Stimulated activated CD4-positive, alpha-beta T cell treated with anti-CD3 and anti-CD28 coated beads, TNF-alpha, amount 100 ng/mL, for 1 hour (primary cell): ENCODE measurements around the gene SLC2A13.
"Not testable (repeated sequence)": the region's sequence is repeated elsewhere in the genome, so short reads cannot be mapped to it uniquely, and the experiment has no call there.

Experiments used
- DNase-seq, 3 donors: peaks; one replicate each; pipeline ENCODE4 v3.0.0-alpha.2; 2020; ENCODE audit warnings: low read depth in 3 of 3, low spot score in 1 of 3

Gene SLC2A13

DNA sequence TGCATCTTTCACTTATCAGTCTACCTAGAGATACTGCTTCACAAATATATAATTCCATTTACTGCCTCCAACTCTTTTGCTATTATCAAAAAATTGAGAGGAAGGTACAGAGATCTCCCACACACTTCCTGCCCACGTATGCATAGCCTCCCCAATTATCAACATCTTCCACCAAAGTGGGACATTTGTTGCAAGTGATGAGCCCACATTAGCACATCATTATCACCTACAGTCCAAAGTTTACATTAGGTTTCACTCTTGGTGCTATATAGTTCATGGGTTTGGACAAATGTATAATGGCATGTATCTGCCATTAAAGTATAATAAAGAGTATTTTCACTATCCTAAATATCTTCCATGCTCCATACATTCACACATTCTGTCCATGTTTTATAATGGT, 66.3 kb downstream of the SLC2A13 start:
- no peak for DNase-seq

DNA sequence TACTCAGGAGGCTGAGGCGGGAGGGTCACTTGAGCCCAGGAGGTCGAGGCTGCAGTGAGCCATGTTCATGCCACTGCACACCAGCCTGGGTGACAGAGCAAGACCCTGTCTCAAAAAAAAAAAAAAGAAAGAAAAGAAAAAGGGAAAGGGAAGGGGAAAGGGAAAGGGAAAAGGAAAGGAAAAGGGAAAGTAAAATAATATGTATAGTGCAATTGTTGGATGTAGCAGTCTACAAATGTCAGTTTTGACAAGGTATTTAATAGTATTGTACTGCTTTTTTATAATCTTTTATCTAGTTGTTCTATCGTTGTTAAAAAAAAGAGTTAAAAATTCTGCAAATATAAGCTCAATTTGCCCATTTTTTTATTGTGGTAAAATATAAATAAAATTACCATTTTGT, 67.3 kb downstream of the SLC2A13 start:
- no peak for DNase-seq

DNA sequence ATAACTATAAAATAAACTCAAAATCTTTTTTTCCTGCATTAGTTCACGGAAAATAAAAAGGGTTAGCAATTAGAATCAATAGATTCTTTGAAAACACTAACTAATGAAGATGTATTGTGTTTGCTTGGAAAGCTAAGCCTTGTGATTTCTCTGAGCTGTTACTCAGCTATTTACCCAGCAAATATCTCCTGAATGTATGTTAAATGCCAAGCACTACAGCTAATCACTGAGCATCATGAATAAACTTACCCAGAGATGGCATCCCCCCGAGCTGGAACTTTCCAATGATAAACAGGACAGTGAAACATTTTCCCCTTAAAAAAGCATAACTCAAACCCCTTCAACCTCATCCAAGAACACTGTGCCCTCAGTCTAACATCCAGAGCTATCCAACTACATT, 71.2 kb downstream of the SLC2A13 start:
- no peak for DNase-seq

DNA sequence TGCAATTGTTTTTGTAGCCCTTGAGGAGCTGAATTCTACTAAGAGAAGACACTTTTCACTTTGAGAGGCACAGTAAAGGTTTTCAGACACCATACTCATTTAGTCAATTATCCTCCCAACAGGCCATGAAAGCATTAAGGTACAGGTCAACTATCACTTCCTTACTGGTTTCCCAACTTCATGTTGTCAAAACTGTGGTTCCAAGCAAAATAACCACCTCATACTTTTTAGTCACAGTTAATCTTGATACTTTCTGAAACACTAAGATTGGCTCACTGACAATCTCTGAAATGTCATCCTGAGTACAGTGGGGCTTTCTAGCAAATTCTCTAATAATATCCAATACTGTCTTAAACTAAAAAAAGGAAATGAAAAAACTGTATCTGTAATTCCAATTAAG, 71.7 kb downstream of the SLC2A13 start:
- DNase-seq, result no peak

DNA sequence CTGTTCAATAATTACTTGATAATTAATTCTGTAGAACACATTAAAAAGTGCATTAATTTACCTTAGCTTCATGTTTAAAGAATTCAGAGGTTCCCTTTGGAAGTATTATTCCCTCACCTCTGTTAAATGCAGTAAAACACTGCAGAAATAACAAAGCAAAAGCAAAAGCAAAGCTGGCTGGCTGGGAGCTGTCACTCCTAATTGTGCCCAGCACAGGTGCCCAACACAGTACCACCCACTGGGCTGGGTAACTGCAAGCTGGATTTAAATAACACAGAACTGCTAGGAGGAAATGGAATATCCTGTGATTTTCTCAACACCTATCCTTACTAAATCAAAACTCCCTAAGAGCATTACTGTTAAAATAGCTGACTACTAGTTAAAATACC, 72.6 kb downstream of the SLC2A13 start:
- no peak for DNase-seq

DNA sequence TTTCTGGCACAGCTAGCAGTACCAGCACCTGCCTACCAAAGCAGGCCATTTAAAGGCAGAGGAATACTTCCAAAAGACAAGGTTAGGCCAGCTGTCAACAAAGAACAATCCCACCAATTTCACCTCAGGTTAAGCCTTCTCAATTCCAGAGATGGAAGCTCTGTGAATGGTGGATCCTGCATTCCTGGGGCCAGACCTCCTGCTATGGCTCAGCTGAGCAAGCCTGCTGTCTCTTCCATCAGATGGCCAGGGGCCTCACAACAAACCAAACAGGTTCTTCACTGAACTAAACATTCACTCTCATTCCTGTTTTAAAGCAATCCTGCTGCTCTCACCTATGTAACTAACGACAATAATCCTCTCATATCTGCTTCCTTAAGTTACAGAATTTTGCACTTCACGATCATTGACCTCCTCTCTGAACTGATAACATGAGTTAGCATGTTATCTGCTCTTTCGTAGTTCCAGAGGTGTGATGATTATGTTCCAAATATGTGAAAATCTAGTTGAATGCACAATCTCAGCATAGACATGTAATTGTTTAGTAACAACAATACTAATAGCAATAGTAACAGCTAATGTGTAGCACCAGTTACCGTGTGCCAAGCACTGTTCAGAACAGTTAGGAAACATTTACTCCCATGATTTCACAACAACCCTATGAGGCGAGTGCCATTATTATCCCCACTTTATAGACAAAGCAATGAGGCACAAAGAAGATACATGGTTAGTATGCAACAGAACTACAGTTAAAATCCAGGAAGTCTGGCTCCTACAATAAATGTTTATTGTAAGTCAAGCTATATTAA, 73.2 kb downstream of the SLC2A13 start:
- DNase-seq, result no peak

DNA sequence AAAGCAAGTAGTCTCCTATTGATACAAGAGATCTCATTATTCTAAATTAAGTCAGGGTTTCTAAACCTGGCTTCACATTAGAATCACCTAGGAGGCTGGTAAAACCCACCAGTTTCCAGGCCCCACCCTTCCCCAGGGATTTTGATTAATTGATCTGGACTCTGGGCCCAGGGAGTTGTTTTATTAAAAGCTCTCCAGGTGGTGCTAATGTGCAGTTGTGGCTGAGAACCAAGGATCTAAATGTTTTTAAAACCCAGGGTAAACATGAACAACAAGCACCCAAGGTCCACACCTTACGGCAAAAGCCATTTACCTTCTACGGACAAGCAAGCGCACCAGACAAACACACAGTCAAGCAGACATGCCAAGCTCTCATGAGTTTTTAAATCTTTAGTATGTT, 73.9 kb downstream of the SLC2A13 start:
- no peak for DNase-seq

DNA sequence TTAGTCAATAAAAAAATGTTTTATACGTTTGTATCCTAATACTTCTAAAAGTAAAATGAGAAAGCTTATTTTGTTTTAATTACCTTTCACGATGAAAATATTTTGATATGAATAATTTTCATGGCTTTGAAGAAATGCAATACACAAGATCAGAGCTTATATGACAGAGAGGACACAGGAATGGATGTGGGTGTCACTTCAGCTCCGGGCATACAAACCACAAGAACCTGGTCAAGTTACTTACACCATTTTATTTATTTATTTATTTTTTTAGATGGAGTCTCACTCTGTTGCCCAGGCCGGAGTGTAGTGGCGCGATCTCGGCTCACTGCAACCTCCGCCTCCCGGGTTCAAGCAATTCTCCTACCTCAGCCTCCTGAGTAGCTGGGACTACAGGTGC, 74.9 kb downstream of the SLC2A13 start:
- DNase-seq, result not testable (repeated sequence)

DNA sequence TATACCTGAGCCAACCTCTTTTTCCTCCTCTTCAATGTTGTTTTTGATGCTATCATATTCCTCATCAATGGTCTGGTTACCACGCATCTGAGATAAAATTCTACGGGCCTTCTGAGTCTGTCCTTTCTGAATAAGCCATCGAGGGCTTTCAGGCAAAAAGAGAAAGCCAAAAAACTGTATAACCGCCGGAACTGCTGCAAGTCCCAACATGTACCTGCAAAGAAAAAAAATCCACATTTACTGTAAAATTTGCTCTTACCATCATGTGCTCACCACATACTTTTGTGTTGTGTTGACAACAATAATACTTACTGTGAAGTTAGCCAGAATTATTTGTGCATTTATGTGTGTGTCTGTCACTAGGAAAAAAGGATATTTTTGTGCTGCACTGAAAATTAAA, 77.6 kb downstream of the SLC2A13 start:
- DNase-seq, result no peak

DNA sequence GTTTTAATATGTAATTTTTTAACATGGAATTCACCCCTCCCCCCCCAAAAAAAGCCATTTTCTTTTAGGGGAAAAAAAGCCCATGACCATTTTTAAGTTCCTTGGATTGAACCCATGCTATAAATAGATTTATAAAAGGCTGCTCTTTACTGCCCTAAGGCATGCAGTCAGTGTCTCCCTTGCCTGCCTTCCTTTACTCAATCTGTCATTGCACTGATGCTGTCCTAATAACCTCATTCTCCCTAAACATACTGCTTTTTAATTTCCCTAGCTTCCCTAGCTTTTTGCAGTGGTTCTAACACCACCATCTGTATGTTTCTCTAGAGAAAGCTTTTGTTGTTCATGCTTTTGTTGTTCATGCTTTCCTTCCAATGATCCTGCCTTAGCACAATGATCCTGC, 83.0 kb downstream of the SLC2A13 start:
- no peak for DNase-seq

DNA sequence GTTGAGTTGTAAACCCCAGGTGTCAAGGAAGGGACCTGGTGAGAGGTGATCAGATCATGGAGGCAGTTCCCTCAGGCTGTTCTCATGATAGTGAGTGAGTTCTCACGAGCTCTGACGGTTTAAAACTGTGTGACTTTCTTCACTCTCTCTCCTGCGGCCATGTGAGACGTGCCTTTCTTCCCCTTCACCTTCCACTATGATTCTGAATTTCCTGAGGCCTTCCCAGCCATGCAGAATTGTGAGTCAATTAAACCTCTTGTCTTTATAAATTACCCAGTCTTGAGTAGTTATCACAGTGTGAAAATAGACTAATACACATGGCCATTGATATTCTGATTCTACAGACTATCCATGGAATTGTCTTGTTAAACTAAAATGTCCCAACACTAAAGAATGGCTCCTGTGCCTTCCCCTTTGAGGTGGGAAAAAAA, 85.6 kb downstream of the SLC2A13 start:
- no peak for DNase-seq

DNA sequence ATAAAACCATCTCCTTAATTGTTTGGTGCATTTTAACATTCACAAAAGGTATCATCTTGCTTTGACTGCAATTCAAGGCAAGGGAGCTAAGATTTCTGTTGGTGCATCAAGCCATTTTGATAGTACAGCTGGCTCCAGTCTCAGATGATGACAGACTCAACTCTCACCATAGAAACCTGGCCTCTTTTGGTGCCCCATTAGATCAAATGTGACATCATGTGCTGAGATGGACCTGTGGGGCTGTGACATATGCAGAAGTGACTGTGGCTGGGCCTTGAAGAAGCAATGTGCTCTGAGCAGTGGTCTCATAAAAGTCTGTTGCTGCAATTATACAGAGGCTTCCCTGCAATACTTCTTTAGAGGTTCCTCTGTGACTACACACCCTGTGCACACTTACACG, 88.4 kb downstream of the SLC2A13 start:
- no peak for DNase-seq

DNA sequence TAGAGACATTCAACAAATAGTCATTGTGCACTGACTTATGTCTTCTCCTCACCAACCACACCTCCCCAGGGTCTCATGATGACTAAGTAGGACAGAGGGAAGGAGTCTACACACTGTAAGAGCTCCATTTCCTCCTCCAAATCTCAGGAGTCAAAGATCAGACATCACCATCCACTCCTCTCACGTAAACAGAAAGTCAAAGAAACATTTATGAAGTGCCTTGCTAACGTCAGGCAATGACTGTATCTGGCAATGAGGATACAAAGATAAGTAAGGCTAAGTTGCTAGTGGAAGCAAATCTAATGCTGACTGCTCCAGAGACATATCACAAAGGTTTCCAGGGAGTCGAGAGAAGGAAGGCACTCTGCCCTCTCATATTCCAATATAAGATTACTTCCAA, 88.9 kb downstream of the SLC2A13 start:
- no peak for DNase-seq

DNA sequence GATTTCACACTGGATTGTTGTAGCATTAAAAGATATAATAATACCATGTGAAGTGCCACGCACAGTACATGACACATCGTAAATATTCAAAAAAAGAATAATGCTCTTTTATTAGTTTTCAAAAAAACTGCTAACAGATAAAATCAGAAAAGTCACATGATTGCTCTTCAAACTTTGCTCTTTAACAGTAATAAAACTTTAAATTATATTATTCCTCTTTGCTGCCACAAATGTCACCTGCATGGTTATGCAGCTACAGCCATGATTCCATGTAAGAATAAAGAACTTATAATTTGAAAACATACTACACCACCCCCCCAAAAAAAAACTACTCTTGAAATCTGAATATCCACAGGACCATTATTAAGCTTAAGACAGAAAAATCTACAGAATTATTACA, 90.0 kb downstream of the SLC2A13 start:
- no peak for DNase-seq

DNA sequence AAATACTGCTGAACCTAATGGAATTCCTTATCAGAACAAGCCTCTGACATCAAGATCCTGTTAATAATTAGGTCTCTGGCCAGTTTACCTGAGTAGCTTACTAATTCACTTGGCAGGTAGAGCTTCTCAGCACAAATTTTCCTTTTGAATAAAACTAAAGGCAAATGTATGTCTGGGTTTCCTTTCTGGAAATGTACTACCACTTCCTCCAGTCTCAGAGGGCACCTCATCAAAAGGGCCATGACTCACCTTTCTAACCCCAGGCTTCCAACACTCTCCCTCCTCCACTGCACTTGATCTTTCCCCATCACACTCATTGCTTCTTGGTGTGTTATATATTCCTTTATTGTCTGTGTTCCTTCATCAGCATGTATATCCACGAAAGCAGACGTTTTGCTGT, 90.5 kb downstream of the SLC2A13 start:
- no peak for DNase-seq

DNA sequence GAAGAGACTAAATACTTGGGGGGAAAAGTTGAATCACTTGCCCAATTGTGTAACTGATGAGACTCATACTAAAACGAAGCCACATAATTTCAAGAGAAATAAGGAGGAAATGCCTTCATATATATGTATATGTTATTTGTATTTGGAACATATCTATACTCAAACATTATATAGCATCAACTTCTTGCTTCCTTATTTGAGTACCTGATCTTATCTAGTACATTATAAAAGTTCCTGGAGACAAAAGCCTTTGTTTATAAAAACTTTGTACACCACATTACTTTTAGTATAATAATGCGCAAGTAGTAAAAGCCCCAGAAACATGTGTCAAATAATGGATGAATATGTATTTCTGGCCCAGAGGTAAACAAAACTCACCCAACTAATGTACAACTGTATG, 92.0 kb downstream of the SLC2A13 start:
- no peak for DNase-seq

DNA sequence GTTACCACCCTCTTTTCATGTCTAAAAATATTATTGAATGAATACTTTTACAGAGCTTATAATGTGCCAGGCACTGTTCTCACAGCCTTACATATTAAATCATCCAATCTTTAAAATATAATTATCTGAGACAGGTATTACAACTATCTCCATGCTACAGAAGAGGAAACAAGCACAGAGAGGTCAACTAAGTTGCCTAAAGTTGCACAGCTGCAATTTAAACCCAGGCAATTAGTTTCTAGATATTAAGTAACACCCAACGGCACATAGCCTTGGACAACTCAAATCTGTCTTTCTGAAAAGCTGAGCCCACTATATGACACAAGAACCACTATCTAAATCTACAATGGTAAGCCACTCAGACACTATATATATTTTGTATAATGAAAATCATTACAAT, 92.6 kb downstream of the SLC2A13 start:
- no peak for DNase-seq

DNA sequence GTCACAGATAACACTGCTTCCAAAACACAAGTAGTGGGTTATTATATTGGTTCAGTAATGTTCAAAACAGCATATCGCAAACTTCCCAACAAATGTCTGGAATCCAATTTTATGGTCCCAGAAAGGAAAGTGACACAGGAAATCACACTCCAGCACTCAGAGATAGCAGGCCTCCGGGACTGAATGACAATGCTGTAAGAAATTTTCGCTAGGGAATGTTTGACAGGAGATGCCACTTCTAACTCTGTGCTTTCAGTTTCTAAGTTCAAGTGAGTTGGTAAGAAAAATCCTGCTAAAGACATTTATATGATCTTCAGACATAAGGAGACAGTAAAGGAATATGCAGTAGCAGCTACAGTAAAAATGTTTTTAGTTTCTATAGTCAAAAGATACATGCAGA, 93.2 kb downstream of the SLC2A13 start:
- DNase-seq, result no peak

DNA sequence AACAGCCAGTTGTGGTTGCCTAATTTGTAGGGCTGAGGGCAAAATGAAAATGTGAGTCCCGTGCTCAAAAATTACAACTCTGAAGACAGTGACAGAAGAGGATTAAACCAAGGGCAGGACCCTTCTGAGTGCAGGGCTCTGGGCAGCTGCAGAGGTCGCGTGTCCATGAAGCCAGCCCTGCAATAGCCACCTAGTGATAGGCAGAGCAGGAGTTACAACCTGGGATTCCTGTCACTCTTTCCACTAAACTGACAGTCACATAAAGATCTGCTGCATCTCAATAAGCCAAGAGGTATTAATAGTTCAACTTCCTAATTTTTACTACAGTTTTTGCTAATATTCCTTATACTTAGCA, 94.1 kb downstream of the SLC2A13 start:
- no peak for DNase-seq

DNA sequence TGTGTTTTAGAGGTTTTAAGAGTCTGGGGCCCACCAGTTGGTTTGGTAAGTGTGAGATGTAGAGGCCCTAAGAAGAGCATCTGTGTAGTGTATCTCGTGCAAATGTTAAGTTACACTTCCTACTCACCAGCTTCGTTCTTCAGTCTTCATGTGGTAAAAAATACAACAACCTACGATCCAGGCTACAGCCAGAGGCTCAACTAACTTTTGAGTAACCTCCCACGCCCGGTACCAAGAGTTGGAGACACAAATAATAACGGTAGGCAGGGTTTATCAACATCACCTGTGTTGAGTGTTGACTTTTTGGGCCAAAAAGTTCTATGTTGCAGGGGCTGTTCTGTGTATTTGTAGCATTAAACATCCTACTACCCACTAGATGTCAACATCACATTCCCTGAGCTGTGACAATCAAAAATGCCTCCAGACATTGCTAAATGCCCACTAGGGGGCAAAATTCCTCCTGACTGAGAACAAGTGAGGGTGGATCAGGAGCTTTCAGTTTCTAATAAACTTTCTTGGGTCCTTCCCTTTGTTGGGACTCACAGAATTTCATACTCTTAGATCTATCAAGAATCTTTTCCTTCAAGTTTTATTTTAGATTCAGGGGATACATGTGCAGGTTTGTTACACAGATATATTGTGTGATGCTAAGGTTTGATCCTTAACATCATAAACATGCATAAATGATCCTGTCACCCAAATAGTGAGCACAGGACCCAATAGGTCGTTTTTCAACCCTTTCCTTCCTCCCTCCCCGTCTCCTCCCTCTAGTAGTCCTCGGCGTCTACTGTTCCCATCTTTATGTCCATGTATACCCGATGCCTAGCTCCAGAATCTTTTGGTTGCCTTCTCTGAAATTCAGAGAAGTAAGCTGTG, 94.7 kb downstream of the SLC2A13 start:
- DNase-seq, result peak in 2 of 3 donors; percentile 18 to 38

DNA sequence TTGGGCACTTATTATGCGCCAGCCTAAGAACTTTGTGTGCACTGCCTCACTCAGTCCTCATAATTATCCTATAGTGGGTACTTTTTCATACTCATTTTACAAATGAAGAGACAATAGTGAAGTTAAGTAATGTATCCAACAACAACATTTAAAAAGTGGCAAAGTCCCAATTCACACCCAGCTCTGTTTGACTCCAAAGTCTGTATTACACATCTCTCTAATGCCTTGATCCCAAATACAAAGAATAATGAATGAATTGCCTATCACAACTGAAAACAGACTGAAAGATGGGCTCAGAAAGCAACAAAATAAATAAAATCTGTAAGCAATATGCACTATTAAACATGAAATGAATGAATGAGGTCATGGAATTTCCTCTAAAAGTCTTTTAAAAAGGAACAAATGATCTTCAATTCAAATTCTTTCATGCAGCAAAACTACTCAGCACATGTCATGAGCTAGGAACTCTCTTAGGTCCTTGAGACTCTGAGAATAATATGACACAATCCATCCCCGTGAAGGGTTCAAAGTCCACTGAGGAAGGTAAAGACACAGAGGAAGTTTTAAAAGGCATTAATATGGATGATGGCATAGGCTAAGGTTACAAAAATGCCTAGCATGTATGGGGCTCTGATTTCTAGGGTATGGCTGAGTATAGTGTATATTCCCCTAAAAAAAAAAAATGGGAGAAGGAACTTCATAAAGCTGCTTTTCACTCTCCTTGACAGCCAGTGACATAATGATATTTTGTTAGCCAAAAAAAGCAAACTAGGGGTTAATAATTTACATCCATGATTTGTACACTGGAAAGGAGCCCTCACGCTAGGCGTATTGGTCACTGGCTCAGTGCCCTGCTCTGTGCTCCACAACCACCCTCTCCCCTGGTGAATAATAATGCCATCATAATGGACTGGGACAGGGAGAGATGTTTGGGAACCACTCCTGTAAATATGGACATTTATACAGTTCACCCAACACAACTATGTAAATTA, 103.4 kb downstream of the SLC2A13 start:
- no peak for DNase-seq
